Adrenal gland (tissue), 12 donors: ENCODE measurements around the gene NUP133. TPM values are rescaled to one million over a fixed set of nuclear protein-coding genes. Genes with fewer than 3 reads are reported as not detected.

ENCODE experiments used
- DNase-seq, 7 donors: peaks; one replicate each; pipeline ENCODE4 v3.0.0-alpha.2; 2019 to 2020
- H3K27ac ChIP-seq, 5 donors: fragments of 200-600 bp; sonication (generic) in 4 of 5; 1 replicate in 3 of 5; 2 replicates in 2 of 5; pipeline versions ENCODE4 v1.5.1 to v1.8.0; 2016 to 2020; ENCODE audit warnings: mild to moderate bottlenecking in 1 of 5
- H3K27me3 ChIP-seq: fragments of 200-600 bp; 2 replicates; pipeline ENCODE4 v1.8.0; 2021
- H3K36me3 ChIP-seq, 2 donors: fragments of 200-600 bp; replicated peaks in 1 of 2; 1 replicate in 1 of 2; 2 replicates in 1 of 2; pipeline versions ENCODE4 v1.5.1 to v1.8.0; 2018 to 2022
- H3K4me1 ChIP-seq, 2 donors: fragments of 200-600 bp; replicated peaks in 1 of 2; 1 replicate in 1 of 2; 2 replicates in 1 of 2; pipeline versions ENCODE4 v1.5.1 to v1.8.0; 2018 to 2021
- H3K4me3 ChIP-seq, 4 donors: fragments of 200-600 bp; sonication (generic) in 3 of 4; one replicate each; pipeline ENCODE4 v1.5.1; 2016 to 2018
- H3K9me3 ChIP-seq, 3 donors: fragments of 200-600 bp; sonication (generic) in 1 of 3; replicated peaks in 1 of 3; 1 replicate in 2 of 3; 2 replicates in 1 of 3; pipeline versions ENCODE4 v1.5.1 to v1.8.0; 2016 to 2021
- CTCF ChIP-seq, 6 experiments: fragments of 450-650 bp in 4 of 6; fragments of 200-600 bp in 2 of 6; sonication (generic) in 1 of 6; IDR thresholded peaks; 1 replicate in 5 of 6; 2 replicates in 1 of 6; pipeline versions ENCODE4 v1.5.1 to v1.8.0; 2016 to 2021; ENCODE audit warnings: antibody characterized with exemption in 6 of 6, mild to moderate bottlenecking in 2 of 6, moderate library complexity in 1 of 6
- POLR2A ChIP-seq, 2 donors: fragments of 450-650 bp; IDR thresholded peaks; one replicate each; pipeline ENCODE4 v1.6.1; 2017; ENCODE audit warnings: antibody characterized with exemption in 2 of 2, mild to moderate bottlenecking in 2 of 2, moderate library complexity in 1 of 2
- WGBS, 4 donors: extraction: QIAGEN DNeasy Blood & Tissue Kit in 2 of 4; methylation state at CpG; one replicate each; pipeline versions ENCODE4 v1.1.5 to v1.1.7; 2013 to 2017; 5-methylcytosine and 5-hydroxymethylcytosine counted together
- intact Hi-C, 2 donors: fragments of 100-400 bp; cut with DNase I; formaldehyde crosslinking; loops; one replicate each; pipeline versions ENCODE4 v1.14.1 to v1.15.0; 2022 to 2023
- polyA plus RNA-seq, 3 donors: library from polyadenylated mRNA; stranded (reverse); fragments of 200-250 nt in 2 of 3; fragments of 350-450 nt in 1 of 3; fragmentation: Illumina TruSeq in 1 of 3; extraction: RNeasy Lipid Tissue Mini Kit (QIAGEN cat#74804) in 1 of 3; gene quantifications; one replicate each; pipeline ENCODE4 v1.2.3, GENCODE V29; 2013 to 2014
- total RNA-seq, 9 donors: library from RNA; depleted of rRNA in 4 of 9; stranded (reverse); fragments of >200 nt in 4 of 9; fragments of 120-200 nt in 1 of 9; fragmentation: NEBNext Ultra II Directional in 1 of 9; extraction: Animal tissue kit (Norgen Biotek cat#: 25700) in 1 of 9; gene quantifications; one replicate each; pipeline versions ENCODE4 v1.1.0 to v1.2.4, GENCODE V29; 2013 to 2023
- donor health status: healthy with polysubstance abuse.
- donor health status: Bipolar disorder and iron deficiency.
- donor health status: DM: yes; HTN: yes; CAD: no.
- donor health status: DM: no; HTN: no; CAD: no.
- donor health status: DM: no; HTN: no; CAD: no.
- donor health status: DM: yes; HTN: yes; CAD: no.

The NUP133 gene
- total and polyA plus RNA-seq, 12 donors, result 9.8 to 48.5 (median 31.9) TPM

DNA sequence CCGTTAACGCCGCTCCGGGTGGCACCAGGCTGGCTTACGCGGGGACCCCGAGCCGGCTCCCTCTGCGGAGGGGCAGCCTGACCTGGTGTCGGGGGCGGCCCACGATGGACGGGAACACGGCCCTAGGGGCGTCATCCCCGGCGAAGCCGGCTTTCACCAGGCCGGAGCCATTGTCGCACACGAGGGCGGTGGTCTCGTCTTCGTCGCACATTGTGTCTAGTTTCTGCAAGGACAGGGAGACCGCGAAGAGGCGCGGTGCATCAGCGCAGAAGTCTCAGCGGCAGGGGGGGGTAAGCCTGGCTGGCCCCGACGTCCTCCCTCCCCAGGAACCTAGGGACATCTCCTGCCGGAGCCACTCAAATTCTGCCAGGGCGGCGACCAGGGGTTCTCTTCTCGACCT lies 75.2 kb downstream of the NUP133 start:
- H3K27me3 ChIP-seq, result peaks cover 63% of the 10 kb centered on the region
- intact Hi-C loops, result no loop called here
- WGBS, 4 donors, result 0 to 27% (median 4%) methylated on average over 1 to 37 of the region's 37 CpGs

DNA sequence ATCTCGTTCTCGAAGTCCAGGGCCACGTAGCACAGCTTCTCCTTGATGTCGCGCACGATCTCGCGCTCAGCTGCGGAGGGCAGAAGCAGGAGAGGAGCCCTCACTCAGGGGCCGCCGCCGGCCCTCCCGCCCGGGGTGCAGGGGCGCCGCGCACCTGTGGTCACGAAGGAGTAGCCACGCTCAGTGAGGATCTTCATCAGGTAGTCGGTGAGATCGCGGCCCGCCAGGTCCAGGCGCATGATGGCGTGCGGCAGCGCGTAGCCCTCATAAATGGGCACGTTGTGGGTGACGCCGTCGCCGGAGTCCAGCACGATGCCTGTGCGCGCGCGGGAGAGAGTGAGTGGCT lies 76.1 kb downstream of the NUP133 start:
- peak overlapping the region in 1 of 4 donors; percentile 29 for H3K4me3 ChIP-seq
- intact Hi-C loops, result no loop called here
- peaks cover 63% of the 10 kb centered on the region for H3K27me3 ChIP-seq
- 2 to 3% (median 2%) methylated on average over 7 to 38 of the region's 38 CpGs; no CpG with 5 or more reads in 1 of the 4 donors for WGBS, 4 donors
- no peak overlapping the region for H3K27ac ChIP-seq
- TF ChIP-seq POLR2A (IDR thresholded peaks at IDR 0.05), result no peak
- TF ChIP-seq CTCF (IDR thresholded peaks at IDR 0.05), result no peak
- H3K9me3 ChIP-seq, result no peaks in the 10 kb centered on the region
- no peak for DNase-seq
- no peaks in the 10 kb centered on the region for H3K36me3 ChIP-seq
- peaks cover 0 to 18% of the 10 kb centered on the region in 2 donors for H3K4me1 ChIP-seq

More for the DNA sequence above, 75.2 kb downstream of the NUP133 start:
- DNase-seq, result no peak
- Histone ChIP-seq H3K4me3 (no peak overlapping the region), H3K27ac (no peak overlapping the region), H3K36me3 (no peaks in the 10 kb centered on the region), H3K4me1 (peaks cover 0 to 18% of the 10 kb centered on the region in 2 donors), H3K9me3 (no peaks in the 10 kb centered on the region)
- TF ChIP-seq CTCF (IDR thresholded peaks at IDR 0.05), result no peak
- TF ChIP-seq POLR2A (IDR thresholded peaks at IDR 0.05), result no peak

GRCh38 chr1:229431284-229432115 lies 76.6 kb downstream of the NUP133 start:
- no peaks in the 10 kb centered on the region for H3K36me3 ChIP-seq
- no peak for TF ChIP-seq CTCF (IDR thresholded peaks at IDR 0.05)
- TF ChIP-seq POLR2A (IDR thresholded peaks at IDR 0.05), result no peak
- peaks cover 68% of the 10 kb centered on the region for H3K27me3 ChIP-seq
- peaks cover 0 to 18% of the 10 kb centered on the region in 2 donors for H3K4me1 ChIP-seq
- 6 to 10% (median 7%) methylated on average over 11 to 65 of the region's 65 CpGs for WGBS, 4 donors
- H3K4me3 ChIP-seq, result peak overlapping the region in 1 of 4 donors; percentile 29
- intact Hi-C loops, result no loop called here
- H3K9me3 ChIP-seq, result no peaks in the 10 kb centered on the region
- DNase-seq, result no peak
- H3K27ac ChIP-seq, result no peak overlapping the region

DNA sequence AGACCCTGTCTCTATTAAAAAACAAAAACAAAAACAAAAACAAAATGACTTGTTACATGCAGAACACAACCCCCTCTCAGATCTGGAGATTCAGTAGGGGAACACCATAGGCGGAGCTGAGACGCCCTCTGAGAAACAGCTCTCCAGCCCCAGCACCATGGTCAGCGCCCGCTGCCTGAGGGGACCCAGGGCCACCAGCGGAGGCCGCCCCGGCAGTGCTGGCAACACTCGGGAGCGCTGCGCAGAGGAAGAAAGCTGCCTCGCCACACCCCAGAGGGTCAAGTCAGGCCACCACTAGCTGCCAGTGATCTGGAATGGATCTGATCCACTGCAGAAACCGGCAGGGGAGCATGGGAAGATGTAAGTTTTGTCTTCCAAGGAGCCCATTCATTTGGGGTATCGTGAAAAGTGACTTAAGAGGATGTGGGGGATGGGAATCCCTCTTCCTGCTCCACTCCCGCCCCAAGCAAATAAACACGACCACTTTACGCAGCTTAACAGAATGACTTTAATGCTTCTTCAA lies 77.3 kb downstream of the NUP133 start:
- Histone ChIP-seq H3K27ac (no peak overlapping the region), H3K9me3 (no peaks in the 10 kb centered on the region), H3K36me3 (no peaks in the 10 kb centered on the region), H3K4me3 (no peak overlapping the region), H3K4me1 (peaks cover 0 to 18% of the 10 kb centered on the region in 2 donors), H3K27me3 (peaks cover 74% of the 10 kb centered on the region)
- peak in 6 of 7 donors; percentile 52 to 68 (median 60) for DNase-seq
- TF ChIP-seq CTCF (IDR thresholded peaks at IDR 0.05), result no peak
- no peak for TF ChIP-seq POLR2A (IDR thresholded peaks at IDR 0.05)
- intact Hi-C loops, result no loop called here
- WGBS, 4 donors, result 0 to 9% (median 3%) methylated on average over 8 to 16 of the region's 16 CpGs
